ENCODE measurements around the gene CCDC92B.

DNA sequence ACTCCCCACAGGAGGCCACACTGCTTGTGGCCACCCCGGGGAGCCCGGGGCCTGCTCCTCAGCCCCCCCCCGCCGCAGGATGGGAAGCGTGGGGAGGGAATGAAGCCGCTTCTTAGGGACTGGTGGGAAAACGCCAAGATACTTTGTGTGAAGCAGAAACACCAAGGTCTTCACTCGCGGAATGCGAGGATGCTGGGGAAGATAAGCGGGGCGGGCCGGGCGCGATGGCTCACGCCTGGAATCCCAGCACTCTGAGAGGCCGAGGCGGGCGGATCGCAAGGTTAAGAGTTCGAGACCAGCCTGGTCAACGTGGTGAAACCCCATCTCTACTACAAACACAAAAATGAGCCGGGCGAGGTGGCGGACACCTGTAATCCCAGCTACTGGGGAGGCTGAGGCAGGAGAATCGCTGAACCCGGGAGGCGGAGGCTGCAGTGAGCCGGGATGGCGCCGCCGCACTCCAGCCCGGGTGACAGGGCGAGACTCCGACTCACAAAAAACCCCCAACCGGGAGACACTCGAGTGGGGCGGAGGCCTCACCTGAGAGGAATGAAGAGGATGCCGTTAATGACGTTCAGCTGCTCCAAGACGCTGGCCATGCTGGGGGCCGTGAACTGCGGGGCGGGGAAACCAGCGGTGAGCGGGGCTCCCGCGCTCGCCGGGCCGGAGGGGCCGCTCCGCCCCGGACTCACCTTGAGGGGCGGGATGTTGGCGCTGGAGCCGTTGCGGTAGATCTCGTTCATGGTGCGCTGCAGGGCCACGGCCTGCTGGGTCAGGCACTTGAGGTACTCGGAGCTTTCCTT lies 58.2 kb downstream of the CCDC92B start:
- TF ChIP-seq POLR2AphosphoS5 (IDR thresholded peaks at IDR 0.05; ENCODE audit: low read depth, low read length) (no peak), ZBTB8A (CRISPR knock-in tag; IDR thresholded peaks at IDR 0.05; ENCODE audit: borderline replicate concordance, low read depth) (no peak), PHF20 (CRISPR knock-in tag; IDR thresholded peaks at IDR 0.05) (no peak), POLR2A (IDR thresholded peaks at IDR 0.05; ENCODE audit: insufficient read depth in 1 of 2, low read depth in 2 of 2, low read length in 2 of 2) (no peak), JUN (CRISPR knock-in tag; IDR thresholded peaks at IDR 0.05) (no peak), ZBTB4 (CRISPR knock-in tag; IDR thresholded peaks at IDR 0.05; ENCODE audit: borderline replicate concordance) (no peak), JUND (CRISPR knock-in tag; IDR thresholded peaks at IDR 0.05) (no peak), RAD51 (IDR thresholded peaks at IDR 0.05; ENCODE audit: borderline replicate concordance) (no peak)
- TF ChIP-seq, protein P1, sequence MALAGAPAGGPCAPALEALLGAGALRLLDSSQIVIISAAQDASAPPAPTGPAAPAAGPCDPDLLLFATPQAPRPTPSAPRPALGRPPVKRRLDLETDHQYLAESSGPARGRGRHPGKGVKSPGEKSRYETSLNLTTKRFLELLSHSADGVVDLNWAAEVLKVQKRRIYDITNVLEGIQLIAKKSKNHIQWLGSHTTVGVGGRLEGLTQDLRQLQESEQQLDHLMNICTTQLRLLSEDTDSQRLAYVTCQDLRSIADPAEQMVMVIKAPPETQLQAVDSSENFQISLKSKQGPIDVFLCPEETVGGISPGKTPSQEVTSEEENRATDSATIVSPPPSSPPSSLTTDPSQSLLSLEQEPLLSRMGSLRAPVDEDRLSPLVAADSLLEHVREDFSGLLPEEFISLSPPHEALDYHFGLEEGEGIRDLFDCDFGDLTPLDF (CRISPR knock-in tag; IDR thresholded peaks at IDR 0.05), result no peak
- TF ChIP-seq, protein P2, sequence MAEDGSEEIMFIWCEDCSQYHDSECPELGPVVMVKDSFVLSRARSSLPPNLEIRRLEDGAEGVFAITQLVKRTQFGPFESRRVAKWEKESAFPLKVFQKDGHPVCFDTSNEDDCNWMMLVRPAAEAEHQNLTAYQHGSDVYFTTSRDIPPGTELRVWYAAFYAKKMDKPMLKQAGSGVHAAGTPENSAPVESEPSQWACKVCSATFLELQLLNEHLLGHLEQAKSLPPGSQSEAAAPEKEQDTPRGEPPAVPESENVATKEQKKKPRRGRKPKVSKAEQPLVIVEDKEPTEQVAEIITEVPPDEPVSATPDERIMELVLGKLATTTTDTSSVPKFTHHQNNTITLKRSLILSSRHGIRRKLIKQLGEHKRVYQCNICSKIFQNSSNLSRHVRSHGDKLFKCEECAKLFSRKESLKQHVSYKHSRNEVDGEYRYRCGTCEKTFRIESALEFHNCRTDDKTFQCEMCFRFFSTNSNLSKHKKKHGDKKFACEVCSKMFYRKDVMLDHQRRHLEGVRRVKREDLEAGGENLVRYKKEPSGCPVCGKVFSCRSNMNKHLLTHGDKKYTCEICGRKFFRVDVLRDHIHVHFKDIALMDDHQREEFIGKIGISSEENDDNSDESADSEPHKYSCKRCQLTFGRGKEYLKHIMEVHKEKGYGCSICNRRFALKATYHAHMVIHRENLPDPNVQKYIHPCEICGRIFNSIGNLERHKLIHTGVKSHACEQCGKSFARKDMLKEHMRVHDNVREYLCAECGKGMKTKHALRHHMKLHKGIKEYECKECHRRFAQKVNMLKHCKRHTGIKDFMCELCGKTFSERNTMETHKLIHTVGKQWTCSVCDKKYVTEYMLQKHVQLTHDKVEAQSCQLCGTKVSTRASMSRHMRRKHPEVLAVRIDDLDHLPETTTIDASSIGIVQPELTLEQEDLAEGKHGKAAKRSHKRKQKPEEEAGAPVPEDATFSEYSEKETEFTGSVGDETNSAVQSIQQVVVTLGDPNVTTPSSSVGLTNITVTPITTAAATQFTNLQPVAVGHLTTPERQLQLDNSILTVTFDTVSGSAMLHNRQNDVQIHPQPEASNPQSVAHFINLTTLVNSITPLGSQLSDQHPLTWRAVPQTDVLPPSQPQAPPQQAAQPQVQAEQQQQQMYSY (CRISPR knock-in tag; IDR thresholded peaks at IDR 0.05), result no peak
- TF ChIP-seq, protein P3, sequence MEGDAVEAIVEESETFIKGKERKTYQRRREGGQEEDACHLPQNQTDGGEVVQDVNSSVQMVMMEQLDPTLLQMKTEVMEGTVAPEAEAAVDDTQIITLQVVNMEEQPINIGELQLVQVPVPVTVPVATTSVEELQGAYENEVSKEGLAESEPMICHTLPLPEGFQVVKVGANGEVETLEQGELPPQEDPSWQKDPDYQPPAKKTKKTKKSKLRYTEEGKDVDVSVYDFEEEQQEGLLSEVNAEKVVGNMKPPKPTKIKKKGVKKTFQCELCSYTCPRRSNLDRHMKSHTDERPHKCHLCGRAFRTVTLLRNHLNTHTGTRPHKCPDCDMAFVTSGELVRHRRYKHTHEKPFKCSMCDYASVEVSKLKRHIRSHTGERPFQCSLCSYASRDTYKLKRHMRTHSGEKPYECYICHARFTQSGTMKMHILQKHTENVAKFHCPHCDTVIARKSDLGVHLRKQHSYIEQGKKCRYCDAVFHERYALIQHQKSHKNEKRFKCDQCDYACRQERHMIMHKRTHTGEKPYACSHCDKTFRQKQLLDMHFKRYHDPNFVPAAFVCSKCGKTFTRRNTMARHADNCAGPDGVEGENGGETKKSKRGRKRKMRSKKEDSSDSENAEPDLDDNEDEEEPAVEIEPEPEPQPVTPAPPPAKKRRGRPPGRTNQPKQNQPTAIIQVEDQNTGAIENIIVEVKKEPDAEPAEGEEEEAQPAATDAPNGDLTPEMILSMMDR (CRISPR knock-in tag; IDR thresholded peaks at IDR 0.05), result no peak
- TF ChIP-seq, protein P4, sequence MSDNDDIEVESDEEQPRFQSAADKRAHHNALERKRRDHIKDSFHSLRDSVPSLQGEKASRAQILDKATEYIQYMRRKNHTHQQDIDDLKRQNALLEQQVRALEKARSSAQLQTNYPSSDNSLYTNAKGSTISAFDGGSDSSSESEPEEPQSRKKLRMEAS (IDR thresholded peaks at IDR 0.05), result no peak
